ENCODE data around the gene CXCL16. TPM values are rescaled to one million over a fixed set of nuclear protein-coding genes. Genes with fewer than 3 reads are reported as not detected.
"Not testable (repeated sequence)": the region's sequence is repeated elsewhere in the genome, so short reads cannot be mapped to it uniquely, and the experiment has no call there.

The CXCL16 gene
- total RNA-seq, 2 donors from 2014 or later, result 27.9 to 36.0 TPM

DNA sequence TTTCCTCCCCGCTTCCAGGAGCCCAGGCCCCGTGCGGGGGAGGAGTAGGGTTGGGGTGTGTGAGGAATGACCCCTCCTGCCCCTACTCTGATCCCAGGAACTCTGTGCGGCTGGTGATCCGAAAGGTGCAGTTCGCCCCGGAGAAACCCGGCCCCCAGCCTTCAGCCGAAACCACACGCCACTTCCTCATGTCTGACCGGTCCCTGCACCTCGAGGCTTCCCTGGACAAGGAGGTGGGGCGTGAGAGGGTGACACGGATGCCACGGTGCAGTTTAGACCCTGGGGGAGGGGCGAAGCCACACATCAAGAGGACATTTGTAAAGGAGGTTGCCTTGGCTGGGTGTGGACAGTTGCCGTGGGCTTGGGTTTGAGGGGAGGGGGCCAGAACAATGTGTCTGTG, 21.9 kb downstream of the CXCL16 start:
- WGBS, result 91% methylated on average over 17 of the region's 17 CpGs
- Histone ChIP-seq H3K36me3 (no peaks in the 10 kb centered on the region), H3K27ac (no peak overlapping the region)

DNA sequence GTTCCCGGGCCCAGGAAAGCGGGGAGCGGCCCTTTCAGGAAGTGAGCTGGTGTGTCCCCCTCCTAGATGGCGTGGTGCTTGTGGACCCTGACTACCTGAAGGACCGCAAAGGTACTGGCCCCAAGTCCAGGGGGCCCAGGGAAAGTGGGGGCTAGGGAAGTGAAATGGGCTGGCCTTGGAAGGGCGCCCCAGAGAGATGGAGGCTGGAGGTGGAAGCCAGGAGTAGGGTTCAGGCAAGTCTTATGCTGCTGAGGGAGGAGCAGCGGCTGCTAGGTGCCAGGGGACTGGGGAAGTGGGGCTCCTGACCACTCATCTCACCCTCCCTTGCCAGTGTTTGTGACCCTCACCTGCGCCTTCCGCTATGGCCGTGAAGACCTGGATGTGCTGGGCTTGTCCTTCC, 23.6 kb downstream of the CXCL16 start:
- no peak for DNase-seq (ENCODE audit: low spot score)
- Histone ChIP-seq H3K4me1 (replicated peaks) (peaks cover 2% of the 10 kb centered on the region), H3K9me3 (no peaks in the 10 kb centered on the region), H3K36me3 (no peaks in the 10 kb centered on the region), H3K4me3 (no peak overlapping the region), H3K27ac (no peak overlapping the region), H3K27me3 (replicated peaks; ENCODE audit: insufficient read depth) (no peaks in the 10 kb centered on the region)
- intact Hi-C loops (cut with DNase I), result no loop called here
- WGBS, result 98% methylated on average over 10 of the region's 10 CpGs
- no peak for TF ChIP-seq POLR2A (IDR thresholded peaks at IDR 0.05)

More for the DNA sequence above, 21.9 kb downstream of the CXCL16 start:
- DNase-seq (ENCODE audit: low spot score), result no peak
- Histone ChIP-seq H3K27me3 (replicated peaks; ENCODE audit: insufficient read depth) (no peaks in the 10 kb centered on the region), H3K4me3 (no peak overlapping the region), H3K4me1 (replicated peaks) (no peaks in the 10 kb centered on the region), H3K9me3 (no peaks in the 10 kb centered on the region)
- intact Hi-C loops (cut with DNase I), result no loop called here
- TF ChIP-seq POLR2AphosphoS5 (IDR thresholded peaks at IDR 0.05) (no peak), POLR2A (IDR thresholded peaks at IDR 0.05) (no peak)
- TF ChIP-seq, protein P1, sequence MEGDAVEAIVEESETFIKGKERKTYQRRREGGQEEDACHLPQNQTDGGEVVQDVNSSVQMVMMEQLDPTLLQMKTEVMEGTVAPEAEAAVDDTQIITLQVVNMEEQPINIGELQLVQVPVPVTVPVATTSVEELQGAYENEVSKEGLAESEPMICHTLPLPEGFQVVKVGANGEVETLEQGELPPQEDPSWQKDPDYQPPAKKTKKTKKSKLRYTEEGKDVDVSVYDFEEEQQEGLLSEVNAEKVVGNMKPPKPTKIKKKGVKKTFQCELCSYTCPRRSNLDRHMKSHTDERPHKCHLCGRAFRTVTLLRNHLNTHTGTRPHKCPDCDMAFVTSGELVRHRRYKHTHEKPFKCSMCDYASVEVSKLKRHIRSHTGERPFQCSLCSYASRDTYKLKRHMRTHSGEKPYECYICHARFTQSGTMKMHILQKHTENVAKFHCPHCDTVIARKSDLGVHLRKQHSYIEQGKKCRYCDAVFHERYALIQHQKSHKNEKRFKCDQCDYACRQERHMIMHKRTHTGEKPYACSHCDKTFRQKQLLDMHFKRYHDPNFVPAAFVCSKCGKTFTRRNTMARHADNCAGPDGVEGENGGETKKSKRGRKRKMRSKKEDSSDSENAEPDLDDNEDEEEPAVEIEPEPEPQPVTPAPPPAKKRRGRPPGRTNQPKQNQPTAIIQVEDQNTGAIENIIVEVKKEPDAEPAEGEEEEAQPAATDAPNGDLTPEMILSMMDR (IDR thresholded peaks at IDR 0.05), result no peak

GRCh38 chr17:4715063-4715744, 24.5 kb downstream of the CXCL16 start:
- Histone ChIP-seq H3K27me3 (replicated peaks; ENCODE audit: insufficient read depth) (no peaks in the 10 kb centered on the region), H3K4me3 (no peak overlapping the region), H3K36me3 (no peaks in the 10 kb centered on the region), H3K27ac (no peak overlapping the region), H3K4me1 (replicated peaks) (peaks cover 5% of the 10 kb centered on the region), H3K9me3 (no peaks in the 10 kb centered on the region)
- TF ChIP-seq, protein P1 (IDR thresholded peaks at IDR 0.05), result no peak
- 59% methylated on average over 11 of the region's 11 CpGs for WGBS
- intact Hi-C loops (cut with DNase I), result no loop called here
- DNase-seq (ENCODE audit: low spot score), result no peak

GRCh38 chr17:4714340-4715062, 25.2 kb downstream of the CXCL16 start:
- H3K9me3 ChIP-seq; H3K4me3 ChIP-seq; DNase-seq (ENCODE audit: low spot score); H3K27me3 ChIP-seq (replicated peaks; ENCODE audit: insufficient read depth); H3K36me3 ChIP-seq; H3K27ac ChIP-seq; H3K4me1 ChIP-seq (replicated peaks); intact Hi-C loops (cut with DNase I): not testable (repeated sequence)
- 80% methylated on average over 10 of the region's 15 CpGs for WGBS

DNA sequence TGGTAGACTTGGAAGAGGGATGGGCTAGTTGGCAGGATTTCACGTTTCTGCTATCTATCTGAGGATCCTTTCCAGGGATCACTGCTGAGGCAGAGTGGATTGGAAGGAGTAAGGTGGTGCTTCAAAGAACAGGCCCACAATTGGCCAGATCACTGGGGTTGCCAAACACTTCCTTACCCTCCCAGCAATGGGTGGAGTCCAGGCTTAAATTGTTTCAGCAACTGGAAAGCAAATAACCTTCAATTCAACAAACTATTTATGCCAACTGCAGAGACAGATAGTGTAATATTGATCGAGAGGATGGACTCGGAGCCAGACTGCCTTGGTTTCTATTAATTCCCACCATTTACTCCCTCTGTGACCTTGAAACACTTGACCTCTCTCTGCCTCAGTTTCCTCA, 27.2 kb downstream of the CXCL16 start:
- 87% methylated on average over 3 of the region's 3 CpGs for WGBS

More for the DNA sequence above, 27.2 kb downstream of the CXCL16 start:
- TF ChIP-seq POLR2AphosphoS5 (IDR thresholded peaks at IDR 0.05) (no peak), POLR2A (IDR thresholded peaks at IDR 0.05) (no peak)
- TF ChIP-seq, protein P1 (IDR thresholded peaks at IDR 0.05), result no peak
- no peaks in the 10 kb centered on the region for H3K36me3 ChIP-seq
- intact Hi-C loops (cut with DNase I), result no loop called here
- H3K9me3 ChIP-seq, result no peaks in the 10 kb centered on the region
- H3K27me3 ChIP-seq (replicated peaks; ENCODE audit: insufficient read depth), result no peaks in the 10 kb centered on the region
- no peak overlapping the region for H3K4me3 ChIP-seq
- H3K27ac ChIP-seq, result no peak overlapping the region
- H3K4me1 ChIP-seq (replicated peaks), result peaks cover 5% of the 10 kb centered on the region
- no peak for DNase-seq (ENCODE audit: low spot score)

Measured in prostate gland (tissue), 2 donors.